A549 (cell line): ENCODE data around the gene KCTD6. TPM values are rescaled to one million over a fixed set of nuclear protein-coding genes. Genes with fewer than 3 reads are reported as not detected.

Source experiments
- ATAC-seq, 2 experiments: fragments of 200-7000 bp in 1 of 2; fragments of >200 bp in 1 of 2; cut with Nextera tagmentation in 1 of 2; cut with Tn5 transposase in 1 of 2; 3 replicates each; pipeline versions ENCODE4 v1.8.0 to v1.9.1; 2018 to 2020; ENCODE audit warnings: mild to moderate bottlenecking in 1 of 2, moderate library complexity in 1 of 2
- CTCF ChIA-PET: fragments of 300-600 bp; sonication (Branson Sonifier 250); formaldehyde crosslinking; extraction: SDS; loops from one replicate; lab custom pipeline; 2021; ENCODE audit warnings: antibody characterized with exemption, inconsistent platforms; lab: Yijun Ruan, JAX
- POLR2A ChIA-PET: fragments of 350-600 bp; formaldehyde crosslinking; extraction: SDS; loops from one replicate; lab custom pipeline; 2021; ENCODE audit warnings: antibody characterized with exemption, inconsistent platforms; lab: Yijun Ruan, JAX
- DNase-seq, 2 experiments: peaks; one replicate each; pipeline versions ENCODE4 v3.0.0 to v3.0.0-alpha.2; 2011 to 2016; ENCODE audit warnings: low read depth in 1 of 2, low spot score in 1 of 2
- FAIRE-seq: peaks from 2 replicates; lab custom pipeline; 2011; peaks lifted over from hg19 to GRCh38; lab: Jason Lieb, UNC
- H3K27ac ChIP-seq, 2 experiments: fragments of >200 bp; sonication (Bioruptor Twin); formaldehyde crosslinking; 3 replicates each; pipeline ENCODE4 v1.5.1; 2016 to 2017
- H3K4me1 ChIP-seq: fragments of >200 bp; sonication (Bioruptor Twin); formaldehyde crosslinking; 3 replicates; pipeline ENCODE4 v1.6.1; 2016
- H3K4me2 ChIP-seq: fragments of >200 bp; sonication (Bioruptor Twin); formaldehyde crosslinking; 3 replicates; pipeline ENCODE4 v1.6.1; 2016
- H3K4me3 ChIP-seq: fragments of >200 bp; sonication (Bioruptor Twin); formaldehyde crosslinking; 3 replicates; pipeline ENCODE4 v1.5.1; 2016
- H3K9me3 ChIP-seq: fragments of >200 bp; sonication (Bioruptor Twin); formaldehyde crosslinking; 3 replicates; pipeline ENCODE4 v1.6.1; 2016
- CBX8 ChIP-seq: fragments of 200-600 bp; sonication (generic); IDR thresholded peaks from 2 replicates; pipeline ENCODE4 v1.6.1; 2016
- CHD4 ChIP-seq: fragments of 200-600 bp; sonication (generic); IDR thresholded peaks from 2 replicates; pipeline ENCODE4 v1.6.1; 2016; ENCODE audit warnings: antibody characterized with exemption, mild to moderate bottlenecking, borderline replicate concordance
- ESRRA ChIP-seq: fragments of 150-350 bp; IDR thresholded peaks from 2 replicates; pipeline ENCODE4 v1.6.1; 2014; ENCODE audit warnings: mild to moderate bottlenecking, low read length, borderline replicate concordance
- GATA3 ChIP-seq: IDR thresholded peaks from 2 replicates; pipeline ENCODE4 v1.6.1; 2012; ENCODE audit warnings: borderline replicate concordance
- HOXA7 ChIP-seq: fragments of 250-450 bp; sonication (Bioruptor Pico); IDR thresholded peaks from 2 replicates; pipeline ENCODE4 v1.5.0; 2020; ENCODE audit warnings: mild to moderate bottlenecking, moderate library complexity
- HOXB13 ChIP-seq: fragments of 250-450 bp; sonication (Bioruptor Pico); IDR thresholded peaks from 2 replicates; pipeline ENCODE4 v1.5.0; 2020; ENCODE audit warnings: low read depth, mild to moderate bottlenecking, moderate library complexity
- HOXB5 ChIP-seq: fragments of 250-450 bp; sonication (Bioruptor Pico); IDR thresholded peaks from 2 replicates; pipeline ENCODE4 v1.5.0; 2020; ENCODE audit warnings: mild to moderate bottlenecking, moderate library complexity
- JUNB ChIP-seq: fragments of >200 bp; sonication (Bioruptor Twin); formaldehyde crosslinking; IDR thresholded peaks from 2 replicates; pipeline ENCODE4 v1.6.1; 2016
- MAFK ChIP-seq: fragments of 450-650 bp; IDR thresholded peaks from 2 replicates; pipeline ENCODE4 v1.6.1; 2014; ENCODE audit not compliant: partially characterized antibody
- MAZ ChIP-seq: fragments of 150-350 bp; IDR thresholded peaks from 2 replicates; pipeline ENCODE4 v1.6.1; 2014; ENCODE audit warnings: antibody characterized with exemption, low read depth, low read length, borderline replicate concordance
- MYC ChIP-seq: IDR thresholded peaks from 2 replicates; pipeline ENCODE4 v1.6.1; 2012; ENCODE audit warnings: mild to moderate bottlenecking, inconsistent platforms, low read length, improper control_type of control experiment, borderline replicate concordance
- NR3C1 ChIP-seq: fragments of >200 bp; sonication (Bioruptor Twin); formaldehyde crosslinking; IDR thresholded peaks from 3 replicates; pipeline ENCODE4 v1.6.1; 2017
- RARB ChIP-seq: fragments of 250-450 bp; sonication (Bioruptor Pico); IDR thresholded peaks from 2 replicates; pipeline ENCODE4 v1.8.0; 2021; ENCODE audit warnings: mild to moderate bottlenecking, moderate library complexity
- RCOR1 ChIP-seq: fragments of 150-350 bp; IDR thresholded peaks from 2 replicates; pipeline ENCODE4 v1.6.1; 2014; ENCODE audit warnings: antibody characterized with exemption, low read length, low read depth
- RNF2 ChIP-seq: fragments of 200-600 bp; sonication (generic); IDR thresholded peaks from 2 replicates; pipeline ENCODE4 v1.6.1; 2016; ENCODE audit warnings: low read depth, mild to moderate bottlenecking, antibody characterized with exemption, moderate library complexity, borderline replicate concordance
- SMC3 ChIP-seq: fragments of >200 bp; sonication (Bioruptor Twin); formaldehyde crosslinking; IDR thresholded peaks from 3 replicates; pipeline ENCODE4 v1.6.1; 2018; ENCODE audit warnings: inconsistent platforms
- ZNF302 ChIP-seq: fragments of 250-450 bp; sonication (Bioruptor Pico); IDR thresholded peaks from 2 replicates; pipeline ENCODE4 v1.9.0; 2021; ENCODE audit warnings: inconsistent platforms, mild to moderate bottlenecking, moderate library complexity
- WGBS: methylation state at CpG from one replicate; pipeline ENCODE4 v1.1.6; 2017; ENCODE audit errors: missing lambda C conversion rate; 5-methylcytosine and 5-hydroxymethylcytosine counted together
- polyA plus RNA-seq, 4 experiments: library from polyadenylated mRNA; depleted of rRNA in 3 of 4; stranded (reverse); fragments of >200 nt; fragmentation: RNase III in 1 of 4; extraction: RNeasy Plus Mini Kit Qiagen cat#74134 plus additional on column Dnase treatment in 1 of 4; gene quantifications; 2 replicates in 3 of 4; 3 replicates in 1 of 4; pipeline ENCODE4 v1.2.3, GENCODE V29; 2011 to 2017
- TF ChIP-seq, protein P1 (sequence below): IDR thresholded peaks from 2 replicates; pipeline ENCODE4 v1.6.1; 2012
- TF ChIP-seq, protein P2 (sequence below): fragments of 250-450 bp; sonication (Bioruptor Pico); IDR thresholded peaks from 2 replicates; pipeline ENCODE4 v1.5.0; 2021; ENCODE audit warnings: mild to moderate bottlenecking, moderate library complexity, borderline replicate concordance
- TF ChIP-seq, protein P3 (sequence below): fragments of >200 bp; sonication (Bioruptor Twin); formaldehyde crosslinking; IDR thresholded peaks from 3 replicates; pipeline ENCODE4 v1.5.1; 2016
- TF ChIP-seq, protein P4 (sequence below): IDR thresholded peaks from 2 replicates; pipeline ENCODE4 v1.6.1; 2012
- TF ChIP-seq, protein P5 (sequence below): fragments of >200 bp; sonication (Bioruptor Twin); formaldehyde crosslinking; IDR thresholded peaks from 3 replicates; pipeline ENCODE4 v1.6.1; 2016
- TF ChIP-seq, protein P6 (sequence below): IDR thresholded peaks from 2 replicates; pipeline ENCODE4 v1.6.1; 2012; ENCODE audit warnings: low read depth, borderline replicate concordance

Gene KCTD6
- polyA plus RNA-seq, 2 of the 4 experiments (the other 2 are of a cell fraction) = 8.1 to 24.4 TPM

DNA sequence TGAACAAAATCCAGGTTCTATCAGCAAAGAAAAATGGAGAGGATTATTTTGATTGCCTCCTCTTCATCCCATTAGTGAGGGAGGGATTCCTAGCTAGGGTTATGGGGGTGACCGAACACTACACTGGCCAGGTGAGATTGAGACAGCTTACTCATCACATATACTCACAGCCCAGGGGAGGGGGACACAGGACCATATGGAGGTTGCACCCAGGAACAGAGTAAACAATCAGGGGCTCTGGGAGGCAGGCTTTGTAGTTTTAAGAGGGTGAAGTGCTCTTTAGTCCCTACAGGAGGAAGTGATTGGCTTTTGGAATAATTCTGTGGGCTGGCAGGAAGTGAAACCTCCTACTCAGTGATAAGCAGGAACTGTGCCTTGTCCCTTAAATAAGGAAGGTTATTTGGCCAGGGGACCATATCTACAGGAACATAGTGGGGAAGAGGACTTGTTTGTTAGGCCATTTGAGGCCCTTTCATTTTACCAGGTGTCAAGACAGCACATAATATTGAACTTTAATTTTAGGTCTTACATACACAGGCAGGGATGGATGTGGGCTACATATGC lies 17.5 kb upstream of the KCTD6 start:
- no peak overlapping the region for H3K4me2 ChIP-seq
- peaks cover 6% of the 10 kb centered on the region; the same call in 2 of the 3 replicates for H3K9me3 ChIP-seq
- CTCF ChIA-PET = interaction anchor here (1.0 to 3.9 kb wide), 3 partner anchors 11 to 18 kb away, joined by 3 to 22 read pairs (median 4); partner anchors contain the start of gene KCTD6
- no peak for FAIRE-seq
- H3K4me3 ChIP-seq = no peak overlapping the region
- no peak for DNase-seq
- POLR2A ChIA-PET = no interaction called here
- TF ChIP-seq JUNB (no peak), HOXB5 (CRISPR knock-in tag) (no peak), CHD4 (no peak), ESRRA (no peak), HOXA7 (CRISPR knock-in tag) (no peak), GATA3 (no peak), CBX8 (no peak), HOXB13 (CRISPR knock-in tag) (no peak)
- TF ChIP-seq, protein P1, sequence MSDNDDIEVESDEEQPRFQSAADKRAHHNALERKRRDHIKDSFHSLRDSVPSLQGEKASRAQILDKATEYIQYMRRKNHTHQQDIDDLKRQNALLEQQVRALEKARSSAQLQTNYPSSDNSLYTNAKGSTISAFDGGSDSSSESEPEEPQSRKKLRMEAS = no peak
- TF ChIP-seq, protein P2, sequence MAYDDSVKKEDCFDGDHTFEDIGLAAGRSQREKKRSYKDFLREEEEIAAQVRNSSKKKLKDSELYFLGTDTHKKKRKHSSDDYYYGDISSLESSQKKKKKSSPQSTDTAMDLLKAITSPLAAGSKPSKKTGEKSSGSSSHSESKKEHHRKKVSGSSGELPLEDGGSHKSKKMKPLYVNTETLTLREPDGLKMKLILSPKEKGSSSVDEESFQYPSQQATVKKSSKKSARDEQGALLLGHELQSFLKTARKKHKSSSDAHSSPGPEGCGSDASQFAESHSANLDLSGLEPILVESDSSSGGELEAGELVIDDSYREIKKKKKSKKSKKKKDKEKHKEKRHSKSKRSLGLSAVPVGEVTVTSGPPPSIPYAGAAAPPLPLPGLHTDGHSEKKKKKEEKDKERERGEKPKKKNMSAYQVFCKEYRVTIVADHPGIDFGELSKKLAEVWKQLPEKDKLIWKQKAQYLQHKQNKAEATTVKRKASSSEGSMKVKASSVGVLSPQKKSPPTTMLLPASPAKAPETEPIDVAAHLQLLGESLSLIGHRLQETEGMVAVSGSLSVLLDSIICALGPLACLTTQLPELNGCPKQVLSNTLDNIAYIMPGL = no peak
- H3K27ac ChIP-seq = peak overlapping the region in 1 of 2 experiments; percentile 94; a peak in 4 of 6 replicates
- ATAC-seq = no peak
- 100% methylated on average over 1 of the region's 1 CpG for WGBS
- peaks cover 51% of the 10 kb centered on the region for H3K4me1 ChIP-seq

DNA sequence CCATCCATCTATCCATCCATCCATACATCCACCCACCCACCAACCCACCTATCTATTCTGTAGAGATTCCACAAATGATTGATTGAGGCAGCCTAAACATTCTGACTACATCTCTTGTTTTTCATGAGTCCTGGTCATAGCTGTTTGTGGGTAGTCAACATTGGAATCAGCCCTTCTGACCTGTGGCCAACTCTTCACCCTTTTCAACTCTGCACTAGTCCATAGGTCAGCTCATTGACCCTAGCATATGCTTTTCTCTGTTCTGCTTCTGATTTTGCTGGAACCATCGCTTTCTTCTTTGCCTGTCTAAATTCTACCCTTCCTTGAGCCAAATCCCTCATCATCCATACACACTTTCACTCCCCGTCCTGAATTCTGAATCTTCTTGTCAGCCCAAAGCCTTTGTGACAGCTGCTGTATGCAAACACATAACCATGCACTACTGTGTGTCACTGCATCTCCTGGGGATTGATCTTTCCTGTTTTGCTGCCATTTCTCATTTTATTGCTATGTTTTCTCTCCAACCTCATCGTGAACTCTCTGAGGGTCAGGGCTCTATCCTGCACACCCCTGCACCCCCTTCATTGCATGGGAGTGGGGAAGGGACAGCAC lies 16.8 kb upstream of the KCTD6 start:
- Histone ChIP-seq H3K9me3 (peaks cover 6% of the 10 kb centered on the region; the same call in 2 of the 3 replicates), H3K4me3 (no peak overlapping the region), H3K27ac (peak overlapping the region in 1 of 2 experiments; percentile 94; a peak in 3 of 6 replicates), H3K4me2 (no peak overlapping the region), H3K4me1 (peaks cover 45% of the 10 kb centered on the region)
- ChIA-PET POLR2A (no interaction called here), CTCF (interaction anchor here (1.7 to 3.9 kb wide), 3 partner anchors 11 to 16 kb away, joined by 4 to 22 read pairs (median 6); no protein-coding TSS in a partner anchor)
- DNase-seq = no peak
- FAIRE-seq = no peak
- TF ChIP-seq, protein P3, sequence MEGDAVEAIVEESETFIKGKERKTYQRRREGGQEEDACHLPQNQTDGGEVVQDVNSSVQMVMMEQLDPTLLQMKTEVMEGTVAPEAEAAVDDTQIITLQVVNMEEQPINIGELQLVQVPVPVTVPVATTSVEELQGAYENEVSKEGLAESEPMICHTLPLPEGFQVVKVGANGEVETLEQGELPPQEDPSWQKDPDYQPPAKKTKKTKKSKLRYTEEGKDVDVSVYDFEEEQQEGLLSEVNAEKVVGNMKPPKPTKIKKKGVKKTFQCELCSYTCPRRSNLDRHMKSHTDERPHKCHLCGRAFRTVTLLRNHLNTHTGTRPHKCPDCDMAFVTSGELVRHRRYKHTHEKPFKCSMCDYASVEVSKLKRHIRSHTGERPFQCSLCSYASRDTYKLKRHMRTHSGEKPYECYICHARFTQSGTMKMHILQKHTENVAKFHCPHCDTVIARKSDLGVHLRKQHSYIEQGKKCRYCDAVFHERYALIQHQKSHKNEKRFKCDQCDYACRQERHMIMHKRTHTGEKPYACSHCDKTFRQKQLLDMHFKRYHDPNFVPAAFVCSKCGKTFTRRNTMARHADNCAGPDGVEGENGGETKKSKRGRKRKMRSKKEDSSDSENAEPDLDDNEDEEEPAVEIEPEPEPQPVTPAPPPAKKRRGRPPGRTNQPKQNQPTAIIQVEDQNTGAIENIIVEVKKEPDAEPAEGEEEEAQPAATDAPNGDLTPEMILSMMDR = no peak
- TF ChIP-seq SMC3 (no peak), NR3C1 (no peak), ZNF302 (CRISPR knock-in tag) (no peak), RNF2 (no peak), CHD4 (no peak), MAZ (no peak), RCOR1 (no peak)
- TF ChIP-seq, protein P4, sequence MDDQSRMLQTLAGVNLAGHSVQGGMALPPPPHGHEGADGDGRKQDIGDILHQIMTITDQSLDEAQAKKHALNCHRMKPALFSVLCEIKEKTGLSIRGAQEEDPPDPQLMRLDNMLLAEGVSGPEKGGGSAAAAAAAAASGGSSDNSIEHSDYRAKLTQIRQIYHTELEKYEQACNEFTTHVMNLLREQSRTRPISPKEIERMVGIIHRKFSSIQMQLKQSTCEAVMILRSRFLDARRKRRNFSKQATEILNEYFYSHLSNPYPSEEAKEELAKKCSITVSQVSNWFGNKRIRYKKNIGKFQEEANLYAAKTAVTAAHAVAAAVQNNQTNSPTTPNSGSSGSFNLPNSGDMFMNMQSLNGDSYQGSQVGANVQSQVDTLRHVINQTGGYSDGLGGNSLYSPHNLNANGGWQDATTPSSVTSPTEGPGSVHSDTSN = no peak
- 76% methylated on average over 3 of the region's 3 CpGs for WGBS
- ATAC-seq = no peak

DNA sequence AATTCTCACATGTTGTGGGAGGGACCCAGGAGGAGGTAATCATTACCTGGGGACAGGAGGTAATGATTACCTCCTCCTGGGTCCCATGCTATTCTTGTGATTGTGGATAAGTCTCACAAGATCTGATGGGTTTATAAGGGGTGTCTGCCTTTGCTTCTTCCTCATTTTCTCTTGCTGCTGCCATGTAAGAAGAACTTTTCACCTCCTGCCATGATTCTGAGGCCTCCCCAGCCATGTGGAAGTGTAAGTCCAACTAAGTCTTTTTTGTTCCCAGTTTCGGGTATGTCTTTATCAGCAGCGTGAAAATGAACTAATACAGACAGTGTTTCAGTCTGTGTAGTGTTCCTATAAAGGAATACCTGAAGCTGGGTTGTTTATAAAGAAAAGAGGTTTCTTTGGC lies 13.1 kb upstream of the KCTD6 start:
- CTCF ChIA-PET = no interaction called here
- POLR2A ChIA-PET = no interaction called here
- Histone ChIP-seq H3K9me3 (peaks cover 10% of the 10 kb centered on the region), H3K4me1 (peaks cover 16% of the 10 kb centered on the region; the same call in 1 of the 3 replicates), H3K4me3 (no peak overlapping the region), H3K27ac (no peak overlapping the region), H3K4me2 (no peak overlapping the region)
- ATAC-seq (no peak), DNase-seq (no peak), FAIRE-seq (no peak)
- no peak for TF ChIP-seq MAFK
- TF ChIP-seq, protein P5, sequence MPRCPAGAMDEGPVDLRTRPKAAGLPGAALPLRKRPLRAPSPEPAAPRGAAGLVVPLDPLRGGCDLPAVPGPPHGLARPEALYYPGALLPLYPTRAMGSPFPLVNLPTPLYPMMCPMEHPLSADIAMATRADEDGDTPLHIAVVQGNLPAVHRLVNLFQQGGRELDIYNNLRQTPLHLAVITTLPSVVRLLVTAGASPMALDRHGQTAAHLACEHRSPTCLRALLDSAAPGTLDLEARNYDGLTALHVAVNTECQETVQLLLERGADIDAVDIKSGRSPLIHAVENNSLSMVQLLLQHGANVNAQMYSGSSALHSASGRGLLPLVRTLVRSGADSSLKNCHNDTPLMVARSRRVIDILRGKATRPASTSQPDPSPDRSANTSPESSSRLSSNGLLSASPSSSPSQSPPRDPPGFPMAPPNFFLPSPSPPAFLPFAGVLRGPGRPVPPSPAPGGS = no peak
- no peak for TF ChIP-seq MYC
- TF ChIP-seq NR3C1 = no peak
- TF ChIP-seq, protein P6, sequence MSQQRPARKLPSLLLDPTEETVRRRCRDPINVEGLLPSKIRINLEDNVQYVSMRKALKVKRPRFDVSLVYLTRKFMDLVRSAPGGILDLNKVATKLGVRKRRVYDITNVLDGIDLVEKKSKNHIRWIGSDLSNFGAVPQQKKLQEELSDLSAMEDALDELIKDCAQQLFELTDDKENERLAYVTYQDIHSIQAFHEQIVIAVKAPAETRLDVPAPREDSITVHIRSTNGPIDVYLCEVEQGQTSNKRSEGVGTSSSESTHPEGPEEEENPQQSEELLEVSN = no peak
- no peak for TF ChIP-seq RARB (CRISPR knock-in tag)
- 90% methylated on average over 2 of the region's 2 CpGs for WGBS
